Large intestine (tissue), 3 donors: ENCODE results near the gene EPAS1. TPM values are rescaled to one million over a fixed set of nuclear protein-coding genes. Genes with fewer than 3 reads are reported as not detected.

ENCODE experiments used
- DNase-seq, 2 donors: peaks; one replicate each; pipeline versions ENCODE4 v3.0.0 to v3.0.0-alpha.2; 2013
- H3K27ac ChIP-seq: one replicate; pipeline ENCODE4 v1.5.1; 2013; ENCODE audit warnings: low read length
- H3K27me3 ChIP-seq: 2 replicates; pipeline ENCODE4 v1.6.1; 2013; ENCODE audit warnings: low read length; ENCODE audit not compliant: control insufficient read depth, insufficient read depth
- H3K36me3 ChIP-seq: 2 replicates; pipeline ENCODE4 v1.6.1; 2013; ENCODE audit warnings: low read length; ENCODE audit not compliant: control insufficient read depth, insufficient read depth
- H3K4me1 ChIP-seq: one replicate; pipeline ENCODE4 v1.6.1; 2013; ENCODE audit warnings: low read length; ENCODE audit not compliant: control insufficient read depth, insufficient read depth
- H3K4me3 ChIP-seq: one replicate; pipeline ENCODE4 v1.5.1; 2013; ENCODE audit warnings: low read length
- H3K9me3 ChIP-seq: one replicate; pipeline ENCODE4 v1.6.1; 2013; ENCODE audit warnings: mild to moderate bottlenecking, low read depth, low read length, moderate library complexity; ENCODE audit not compliant: control insufficient read depth
- WGBS: methylation state at CpG from one replicate; pipeline ENCODE4 v1.1.5; 2013; ENCODE audit warnings: low lambda C conversion rate; ENCODE audit not compliant: insufficient coverage; 5-methylcytosine and 5-hydroxymethylcytosine counted together
- polyA plus RNA-seq: library from polyadenylated mRNA; unstranded; fragments of 120-200 nt; gene quantifications from one replicate; pipeline ENCODE4 v1.2.1, GENCODE V29; 2013

EPAS1 gene
- polyA plus RNA-seq, 1 donor, result 30.7 TPM

GRCh38 chr2:46339676-46340459 lies 42.7 kb downstream of the EPAS1 start:
- H3K27ac ChIP-seq, result no peak overlapping the region
- no CpG with 5 or more reads among the region's 12 CpGs for WGBS
- H3K4me1 ChIP-seq, result peaks cover 22% of the 10 kb centered on the region
- DNase-seq, result peak; percentile 30 to 52
- H3K4me3 ChIP-seq, result no peak overlapping the region
- no peaks in the 10 kb centered on the region for H3K36me3 ChIP-seq
- H3K9me3 ChIP-seq, result no peaks in the 10 kb centered on the region
- peaks cover 5% of the 10 kb centered on the region for H3K27me3 ChIP-seq

- H3K4me3 ChIP-seq, result no peak overlapping the region
- peaks cover 12% of the 10 kb centered on the region for H3K4me1 ChIP-seq
- H3K27ac ChIP-seq, result no peak overlapping the region
- no peaks in the 10 kb centered on the region for H3K9me3 ChIP-seq
- DNase-seq, result no peak
- H3K27me3 ChIP-seq, result peaks cover 5% of the 10 kb centered on the region
- H3K36me3 ChIP-seq, result no peaks in the 10 kb centered on the region
- no CpG with 5 or more reads among the region's 4 CpGs for WGBS
Observed at GRCh38 chr2:46340740-46341420, 43.7 kb downstream of the EPAS1 start.

GRCh38 chr2:46342566-46343315 lies 45.5 kb downstream of the EPAS1 start:
- Histone ChIP-seq H3K27ac (no peak overlapping the region), H3K27me3 (peaks cover 3% of the 10 kb centered on the region), H3K9me3 (no peaks in the 10 kb centered on the region), H3K4me1 (peaks cover 8% of the 10 kb centered on the region), H3K4me3 (no peak overlapping the region), H3K36me3 (no peaks in the 10 kb centered on the region)
- DNase-seq, result no peak
- 37% methylated on average over 2 of the region's 9 CpGs for WGBS

- H3K9me3 ChIP-seq, result no peaks in the 10 kb centered on the region
- no peak overlapping the region for H3K4me3 ChIP-seq
- H3K4me1 ChIP-seq, result peaks cover 8% of the 10 kb centered on the region
- H3K27me3 ChIP-seq, result peaks cover 3% of the 10 kb centered on the region
- H3K36me3 ChIP-seq, result no peaks in the 10 kb centered on the region
- H3K27ac ChIP-seq, result no peak overlapping the region
- DNase-seq, result no peak
- WGBS, result 96% methylated on average over 4 of the region's 5 CpGs
Observed at GRCh38 chr2:46344706-46345105, 47.5 kb downstream of the EPAS1 start.

GRCh38 chr2:46345775-46346174 lies 48.6 kb downstream of the EPAS1 start:
- WGBS, result no CpG with 5 or more reads among the region's 3 CpGs
- DNase-seq, result no peak
- Histone ChIP-seq H3K36me3 (no peaks in the 10 kb centered on the region), H3K4me1 (peaks cover 8% of the 10 kb centered on the region), H3K27me3 (peaks cover 3% of the 10 kb centered on the region), H3K27ac (no peak overlapping the region), H3K9me3 (no peaks in the 10 kb centered on the region), H3K4me3 (no peak overlapping the region)

- DNase-seq, result no peak
- WGBS, result no CpG with 5 or more reads among the region's 10 CpGs
- no peaks in the 10 kb centered on the region for H3K9me3 ChIP-seq
- H3K4me1 ChIP-seq, result peaks cover 8% of the 10 kb centered on the region
- no peak overlapping the region for H3K4me3 ChIP-seq
- peaks cover 3% of the 10 kb centered on the region for H3K27me3 ChIP-seq
- peaks cover 3% of the 10 kb centered on the region for H3K36me3 ChIP-seq
- H3K27ac ChIP-seq, result no peak overlapping the region
Observed at GRCh38 chr2:46346719-46347118, 49.5 kb downstream of the EPAS1 start.

GRCh38 chr2:46347648-46348280 lies 50.6 kb downstream of the EPAS1 start:
- no CpG with 5 or more reads among the region's 11 CpGs for WGBS
- Histone ChIP-seq H3K36me3 (peaks cover 3% of the 10 kb centered on the region), H3K4me3 (no peak overlapping the region), H3K27me3 (peaks cover 3% of the 10 kb centered on the region), H3K27ac (no peak overlapping the region), H3K4me1 (peaks cover 8% of the 10 kb centered on the region), H3K9me3 (no peaks in the 10 kb centered on the region)
- DNase-seq, result peak in 1 of 2 donors; percentile 34

GRCh38 chr2:46349115-46349547 lies 51.9 kb downstream of the EPAS1 start:
- no peak overlapping the region for H3K27ac ChIP-seq
- H3K9me3 ChIP-seq, result no peaks in the 10 kb centered on the region
- no peak overlapping the region for H3K4me3 ChIP-seq
- no CpG with 5 or more reads among the region's 6 CpGs for WGBS
- DNase-seq, result no peak
- peaks cover 3% of the 10 kb centered on the region for H3K36me3 ChIP-seq
- H3K27me3 ChIP-seq, result no peaks in the 10 kb centered on the region
- peaks cover 8% of the 10 kb centered on the region for H3K4me1 ChIP-seq

GRCh38 chr2:46350029-46350689 lies 53.0 kb downstream of the EPAS1 start:
- Histone ChIP-seq H3K27me3 (no peaks in the 10 kb centered on the region), H3K27ac (no peak overlapping the region), H3K4me1 (peaks cover 8% of the 10 kb centered on the region), H3K4me3 (no peak overlapping the region), H3K9me3 (no peaks in the 10 kb centered on the region), H3K36me3 (peaks cover 3% of the 10 kb centered on the region)
- WGBS, result no CpG with 5 or more reads among the region's 8 CpGs
- DNase-seq, result no peak
